GM12892 (cell line): Measurements from ENCODE around the gene DPYD.

ENCODE experiments used
- POLR2A ChIP-seq: IDR thresholded peaks from 2 replicates; pipeline ENCODE4 v1.6.1; 2011; ENCODE audit warnings: low read depth, low read length, control low read depth
- POLR2AphosphoS5 ChIP-seq: IDR thresholded peaks from 2 replicates; pipeline ENCODE4 v1.6.1; 2011; ENCODE audit warnings: low read depth, low read length, control low read depth
- TAF1 ChIP-seq: IDR thresholded peaks from 2 replicates; pipeline ENCODE4 v1.6.1; 2011; ENCODE audit warnings: low read depth, mild to moderate bottlenecking, control low read depth, low read length, borderline replicate concordance

GRCh38 chr1:97867127-97867526 is 53.7 kb downstream of the DPYD start:
- TF ChIP-seq POLR2A (no peak), POLR2AphosphoS5 (no peak), TAF1 (no peak)
